HEK293 (cell line): ENCODE results near the gene TPM1.
"Not testable (repeated sequence)": the region's sequence is repeated elsewhere in the genome, so short reads cannot be mapped to it uniquely, and the experiment has no call there.

Experiments
- CTCF ChIA-PET: fragments of 350-600 bp; formaldehyde crosslinking; extraction: SDS; loops from one replicate; lab custom pipeline; 2021; ENCODE audit warnings: antibody characterized with exemption; lab: Yijun Ruan, JAX
- POLR2A ChIA-PET: fragments of 300-600 bp; formaldehyde crosslinking; extraction: SDS; loops from one replicate; lab custom pipeline; 2020; ENCODE audit warnings: antibody characterized with exemption, inconsistent platforms; lab: Yijun Ruan, JAX
- H3K27ac ChIP-seq: fragments of 200-500 bp; sonication (Bioruptor generic); 2 replicates; pipeline ENCODE4 v1.5.1; 2014; ENCODE audit warnings: low read depth, low read length, control low read depth, inconsistent platforms; ENCODE audit errors: extremely low read depth
- H3K36me3 ChIP-seq, 2 experiments: fragments of 200-500 bp in 1 of 2; sonication (Bioruptor generic) in 1 of 2; 1 replicate in 1 of 2; 2 replicates in 1 of 2; pipeline ENCODE4 v1.5.1; 2014 to 2017; ENCODE audit warnings: inconsistent platforms in 2 of 2, low read length in 2 of 2; ENCODE audit not compliant: control insufficient read depth in 2 of 2, insufficient read depth in 1 of 2
- H3K4me1 ChIP-seq: fragments of 200-500 bp; sonication (Bioruptor generic); 2 replicates; pipeline ENCODE4 v1.5.1; 2014; ENCODE audit warnings: mild to moderate bottlenecking, low read length, inconsistent platforms; ENCODE audit not compliant: control insufficient read depth, insufficient read depth
- H3K4me3 ChIP-seq: 2 replicates; pipeline ENCODE4 v1.5.1; 2011; ENCODE audit warnings: low read depth, mild to moderate bottlenecking, control low read depth, low read length, moderate library complexity
- H3K9me3 ChIP-seq: fragments of 200-500 bp; sonication (Bioruptor generic); 2 replicates; pipeline ENCODE4 v1.5.1; 2014; ENCODE audit warnings: low read depth, low read length, inconsistent platforms; ENCODE audit not compliant: control insufficient read depth, insufficient read depth
- HOXC10 ChIP-seq: sonication (generic); formaldehyde crosslinking; IDR thresholded peaks from 2 replicates; pipeline ENCODE4 v1.8.1; 2023; ENCODE audit warnings: mild to moderate bottlenecking, missing genetic modification reagents
- IKZF3 ChIP-seq: fragments of 450-650 bp; IDR thresholded peaks from 2 replicates; pipeline ENCODE4 v1.5.0; 2018; ENCODE audit warnings: missing biosample characterization, mild to moderate bottlenecking, missing genetic modification characterization, moderate library complexity
- INSM2 ChIP-seq: fragments of 450-650 bp; formaldehyde crosslinking; IDR thresholded peaks from 2 replicates; pipeline ENCODE4 v1.5.1; 2016; ENCODE audit warnings: missing biosample characterization, missing genetic modification characterization
- KLF9 ChIP-seq: fragments of 450-650 bp; formaldehyde crosslinking; IDR thresholded peaks from 2 replicates; pipeline ENCODE4 v1.5.1; 2016; ENCODE audit warnings: missing biosample characterization, missing genetic modification characterization, low read depth
- PRDM1 ChIP-seq: fragments of 450-650 bp; formaldehyde crosslinking; IDR thresholded peaks from 2 replicates; pipeline ENCODE4; 2016; ENCODE audit warnings: missing biosample characterization, missing genetic modification characterization
- REPIN1 ChIP-seq: fragments of 450-650 bp; formaldehyde crosslinking; IDR thresholded peaks from 2 replicates; pipeline ENCODE4 v1.5.1; 2017; ENCODE audit warnings: missing biosample characterization, missing genetic modification characterization, low read depth
- SP3 ChIP-seq: fragments of 450-650 bp; formaldehyde crosslinking; IDR thresholded peaks from 2 replicates; pipeline ENCODE4 v1.5.1; 2016; ENCODE audit warnings: missing biosample characterization, missing genetic modification characterization
- ZFHX2 ChIP-seq: fragments of 450-650 bp; formaldehyde crosslinking; conservative IDR thresholded peaks from 2 replicates; pipeline ENCODE4 v1.5.1; 2016; ENCODE audit warnings: missing biosample characterization, missing genetic modification characterization
- ZFP37 ChIP-seq: fragments of 450-650 bp; formaldehyde crosslinking; IDR thresholded peaks from 2 replicates; pipeline ENCODE4 v1.5.1; 2016; ENCODE audit warnings: missing biosample characterization, missing genetic modification characterization
- ZNF114 ChIP-seq: fragments of 450-650 bp; formaldehyde crosslinking; IDR thresholded peaks from 2 replicates; pipeline ENCODE4 v1.5.0; 2017; ENCODE audit warnings: missing biosample characterization, missing genetic modification characterization
- ZNF121 ChIP-seq: fragments of 450-650 bp; formaldehyde crosslinking; IDR thresholded peaks from 2 replicates; pipeline ENCODE4 v1.5.1; 2016; ENCODE audit warnings: missing biosample characterization, missing genetic modification characterization
- ZNF184 ChIP-seq: fragments of 450-650 bp; IDR thresholded peaks from 2 replicates; pipeline ENCODE4 v1.5.1; 2018; ENCODE audit warnings: missing biosample characterization, mild to moderate bottlenecking, missing genetic modification characterization
- ZNF202 ChIP-seq: fragments of 450-650 bp; formaldehyde crosslinking; IDR thresholded peaks from 2 replicates; pipeline ENCODE4 v1.5.1; 2016; ENCODE audit warnings: missing biosample characterization, missing genetic modification characterization, borderline replicate concordance
- ZNF214 ChIP-seq: fragments of 450-650 bp; formaldehyde crosslinking; IDR thresholded peaks from 2 replicates; pipeline ENCODE4 v1.5.1; 2017; ENCODE audit warnings: missing biosample characterization, mild to moderate bottlenecking, missing genetic modification characterization, borderline replicate concordance
- ZNF24 ChIP-seq: fragments of 450-650 bp; formaldehyde crosslinking; IDR thresholded peaks from 2 replicates; pipeline ENCODE4 v1.5.1; 2016; ENCODE audit warnings: missing biosample characterization, missing genetic modification characterization
- ZNF324 ChIP-seq: fragments of 450-650 bp; formaldehyde crosslinking; IDR thresholded peaks from 2 replicates; pipeline ENCODE4 v1.5.1; 2016; ENCODE audit warnings: missing biosample characterization, missing genetic modification characterization
- ZNF335 ChIP-seq: fragments of 450-650 bp; formaldehyde crosslinking; conservative IDR thresholded peaks from 2 replicates; pipeline ENCODE4 v1.5.1; 2016; ENCODE audit warnings: missing biosample characterization, missing genetic modification characterization
- ZNF362 ChIP-seq: fragments of 450-650 bp; formaldehyde crosslinking; IDR thresholded peaks from 2 replicates; pipeline ENCODE4 v1.5.1; 2016; ENCODE audit warnings: missing biosample characterization, missing genetic modification characterization
- ZNF391 ChIP-seq: fragments of 450-650 bp; formaldehyde crosslinking; IDR thresholded peaks from 2 replicates; pipeline ENCODE4 v1.5.1; 2016; ENCODE audit warnings: low read depth, missing biosample characterization, missing genetic modification characterization, borderline replicate concordance
- ZNF449 ChIP-seq: fragments of 450-650 bp; formaldehyde crosslinking; IDR thresholded peaks from 2 replicates; pipeline ENCODE4 v1.5.1; 2017; ENCODE audit warnings: missing biosample characterization, mild to moderate bottlenecking, missing genetic modification characterization, moderate library complexity
- ZNF548 ChIP-seq: fragments of 450-650 bp; formaldehyde crosslinking; IDR thresholded peaks from 2 replicates; pipeline ENCODE4 v1.5.1; 2016; ENCODE audit warnings: missing biosample characterization, missing genetic modification characterization
- ZNF626 ChIP-seq: fragments of 450-650 bp; sonication (Bioruptor Pico); formaldehyde crosslinking; IDR thresholded peaks from 2 replicates; pipeline ENCODE4 v1.5.1; 2018; ENCODE audit warnings: missing biosample characterization, missing genetic modification characterization, inconsistent platforms
- ZNF645 ChIP-seq: fragments of 450-650 bp; formaldehyde crosslinking; IDR thresholded peaks from 2 replicates; pipeline ENCODE4; 2016; ENCODE audit warnings: missing biosample characterization, missing genetic modification characterization
- ZNF701 ChIP-seq: fragments of 450-650 bp; formaldehyde crosslinking; IDR thresholded peaks from 2 replicates; pipeline ENCODE4 v1.5.1; 2016; ENCODE audit warnings: missing biosample characterization, missing genetic modification characterization
- ZNF776 ChIP-seq: fragments of 450-650 bp; formaldehyde crosslinking; IDR thresholded peaks from 2 replicates; pipeline ENCODE4 v1.5.0; 2017; ENCODE audit warnings: missing biosample characterization, missing genetic modification characterization, borderline replicate concordance
- ZNF792 ChIP-seq: fragments of 450-650 bp; formaldehyde crosslinking; IDR thresholded peaks from 2 replicates; pipeline ENCODE4 v1.5.1; 2016; ENCODE audit warnings: missing biosample characterization, missing genetic modification characterization

Gene TPM1

GRCh38 chr15:63096178-63096577, 53.6 kb downstream of the TPM1 start:
- Histone ChIP-seq H3K9me3 (no peaks in the 10 kb centered on the region), H3K27ac (no peak overlapping the region), H3K36me3 (no peaks in the 10 kb centered on the region), H3K4me1 (no peaks in the 10 kb centered on the region), H3K4me3 (no peak overlapping the region)
- TF ChIP-seq INSM2 (tag by site-specific recombination) (no peak), ZFHX2 (no peak), REPIN1 (tag by site-specific recombination) (no peak), ZNF324 (tag by site-specific recombination) (no peak), PRDM1 (no peak), SP3 (tag by site-specific recombination) (no peak), HOXC10 (no peak), KLF9 (tag by site-specific recombination) (no peak), ZNF792 (tag by site-specific recombination) (no peak), ZNF362 (tag by site-specific recombination) (no peak), ZNF449 (tag by site-specific recombination) (no peak), ZNF24 (tag by site-specific recombination) (no peak), ZNF184 (tag by site-specific recombination) (no peak), ZNF121 (no peak)
- ChIA-PET CTCF (interaction anchor here (0.6 kb wide), 1 partner anchor 316 kb away, joined by 3 read pairs; no protein-coding TSS in a partner anchor), POLR2A (no interaction called here)

- H3K4me1 ChIP-seq, H3K36me3 ChIP-seq, CTCF ChIA-PET, H3K27ac ChIP-seq, H3K9me3 ChIP-seq, POLR2A ChIA-PET, H3K4me3 ChIP-seq: not testable (repeated sequence)
Measured at GRCh38 chr15:63098901-63099300, 56.4 kb downstream of the TPM1 start.

- H3K27ac ChIP-seq, H3K4me1 ChIP-seq, H3K36me3 ChIP-seq, H3K4me3 ChIP-seq, POLR2A ChIA-PET, H3K9me3 ChIP-seq: not testable (repeated sequence)
- CTCF ChIA-PET = interaction anchor here (0.5 kb wide), 1 partner anchor 812 kb away, joined by 3 read pairs; no protein-coding TSS in a partner anchor
Measured at GRCh38 chr15:63099581-63099980, 57.0 kb downstream of the TPM1 start.

- Histone ChIP-seq H3K4me1 (no peaks in the 10 kb centered on the region), H3K4me3 (no peak overlapping the region), H3K36me3 (no peaks in the 10 kb centered on the region), H3K27ac (no peak overlapping the region), H3K9me3 (no peaks in the 10 kb centered on the region)
- ChIA-PET POLR2A (no interaction called here), CTCF (no interaction called here)
- TF ChIP-seq IKZF3 (tag by site-specific recombination) = no peak
- TF ChIP-seq ZNF335 = no peak
- no peak for TF ChIP-seq ZNF776 (tag by site-specific recombination)
- no peak for TF ChIP-seq ZNF114 (tag by site-specific recombination)
- TF ChIP-seq ZNF391 (tag by site-specific recombination) = no peak
- TF ChIP-seq ZNF645 (tag by site-specific recombination) = no peak
- no peak for TF ChIP-seq ZNF202 (tag by site-specific recombination)
- TF ChIP-seq ZNF626 (tag by site-specific recombination) = no peak
- TF ChIP-seq ZNF548 = no peak
- TF ChIP-seq ZFP37 (tag by site-specific recombination) = no peak
- TF ChIP-seq ZNF701 (tag by site-specific recombination) = no peak
- no peak for TF ChIP-seq ZNF214 (tag by site-specific recombination)
Measured at GRCh38 chr15:63103416-63103815, 60.9 kb downstream of the TPM1 start.
